Lower leg skin (tissue), 3 donors: ENCODE data around the gene SVBP.

ENCODE experiments used
- POLR2A ChIP-seq, 2 donors: fragments of 450-650 bp; IDR thresholded peaks; one replicate each; pipeline ENCODE4 v1.6.1; 2016 to 2017; ENCODE audit warnings: antibody characterized with exemption in 2 of 2, mild to moderate bottlenecking in 1 of 2, moderate library complexity in 1 of 2
- TF ChIP-seq, protein P1 (sequence below), 3 donors: fragments of 450-650 bp; IDR thresholded peaks; one replicate each; pipeline ENCODE4 v1.5.1; 2016; ENCODE audit warnings: antibody characterized with exemption in 3 of 3, mild to moderate bottlenecking in 3 of 3, moderate library complexity in 2 of 3

DNA sequence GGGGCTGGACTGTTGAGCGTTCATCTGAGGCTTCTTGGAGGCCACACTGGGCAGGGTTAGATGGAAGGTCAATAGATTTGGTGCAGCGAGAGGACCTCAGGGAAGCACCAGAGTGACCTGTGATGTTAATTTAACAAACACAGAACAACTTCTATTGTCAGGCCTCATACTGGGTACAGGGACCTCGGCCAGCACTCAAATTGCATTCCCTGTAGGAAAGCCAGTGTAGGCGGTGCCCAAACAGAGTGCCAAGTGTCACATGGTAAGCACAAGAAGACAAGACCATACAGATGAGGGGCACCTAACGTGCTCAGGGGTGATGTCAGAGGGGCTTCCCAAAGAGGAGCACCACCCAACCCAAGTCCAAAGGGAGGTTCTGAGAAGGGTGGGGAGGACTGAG lies 31.1 kb downstream of the SVBP start:
- TF ChIP-seq, protein P1, sequence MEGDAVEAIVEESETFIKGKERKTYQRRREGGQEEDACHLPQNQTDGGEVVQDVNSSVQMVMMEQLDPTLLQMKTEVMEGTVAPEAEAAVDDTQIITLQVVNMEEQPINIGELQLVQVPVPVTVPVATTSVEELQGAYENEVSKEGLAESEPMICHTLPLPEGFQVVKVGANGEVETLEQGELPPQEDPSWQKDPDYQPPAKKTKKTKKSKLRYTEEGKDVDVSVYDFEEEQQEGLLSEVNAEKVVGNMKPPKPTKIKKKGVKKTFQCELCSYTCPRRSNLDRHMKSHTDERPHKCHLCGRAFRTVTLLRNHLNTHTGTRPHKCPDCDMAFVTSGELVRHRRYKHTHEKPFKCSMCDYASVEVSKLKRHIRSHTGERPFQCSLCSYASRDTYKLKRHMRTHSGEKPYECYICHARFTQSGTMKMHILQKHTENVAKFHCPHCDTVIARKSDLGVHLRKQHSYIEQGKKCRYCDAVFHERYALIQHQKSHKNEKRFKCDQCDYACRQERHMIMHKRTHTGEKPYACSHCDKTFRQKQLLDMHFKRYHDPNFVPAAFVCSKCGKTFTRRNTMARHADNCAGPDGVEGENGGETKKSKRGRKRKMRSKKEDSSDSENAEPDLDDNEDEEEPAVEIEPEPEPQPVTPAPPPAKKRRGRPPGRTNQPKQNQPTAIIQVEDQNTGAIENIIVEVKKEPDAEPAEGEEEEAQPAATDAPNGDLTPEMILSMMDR (IDR thresholded peaks at IDR 0.05) = no peak
- no peak for TF ChIP-seq POLR2A (IDR thresholded peaks at IDR 0.05)
